PC-9 (cell line): ENCODE data around the gene LRMDA. TPM values are rescaled to one million over a fixed set of nuclear protein-coding genes. Genes with fewer than 3 reads are reported as not detected.
A peak's percentile ranks its signal among the peaks of the same experiment; 100 is the strongest.

Experiments
- BruUV-seq: library from RNA; stranded (reverse); fragments of 400-500 nt; replicated peaks from 2 replicates; lab custom pipeline; 2021; lab: Mats Ljungman, UMichigan
- CTCF ChIA-PET: fragments of 300-600 bp; sonication (Branson Sonifier 250); formaldehyde crosslinking; loops from one replicate; lab custom pipeline; 2022; ENCODE audit warnings: antibody characterized with exemption; lab: Charles Lee
- POLR2A ChIA-PET: fragments of 300-600 bp; sonication (Branson Sonifier 250); formaldehyde crosslinking; loops from one replicate; lab custom pipeline; 2022; ENCODE audit warnings: antibody characterized with exemption; ENCODE audit not compliant: unreplicated experiment; lab: Charles Lee
- DNase-seq, 2 experiments: peaks; one replicate each; pipeline versions ENCODE4 v3.0.0 to v3.0.0-alpha.2; 2015 to 2022; ENCODE audit warnings: mixed read lengths in 1 of 2
- H2AFZ ChIP-seq: fragments of 200-600 bp; sonication (generic); 2 replicates; pipeline ENCODE4 v1.8.1; 2017; ENCODE audit warnings: antibody characterized with exemption
- H3F3A ChIP-seq: fragments of 200-600 bp; sonication (generic); 2 replicates; pipeline ENCODE4 v1.8.1; 2017; ENCODE audit warnings: antibody characterized with exemption, mild to moderate bottlenecking, low read depth; ENCODE audit not compliant: insufficient read depth
- H3K27ac ChIP-seq: fragments of 200-600 bp; sonication (generic); 2 replicates; pipeline ENCODE4 v1.6.1; 2016; ENCODE audit warnings: mixed run types
- H3K27me3 ChIP-seq: fragments of 200-600 bp; sonication (generic); 2 replicates; pipeline ENCODE4 v1.6.1; 2016; ENCODE audit warnings: low read depth, mixed run types; ENCODE audit not compliant: insufficient read depth
- H3K36me3 ChIP-seq: fragments of 200-600 bp; sonication (generic); 2 replicates; pipeline ENCODE4 v1.6.1; 2016; ENCODE audit warnings: low read depth, mixed run types
- H3K4me1 ChIP-seq: fragments of 200-600 bp; sonication (generic); replicated peaks from 2 replicates; pipeline ENCODE4 v1.6.1; 2016; ENCODE audit warnings: mixed run types; ENCODE audit not compliant: insufficient read depth
- H3K4me2 ChIP-seq: fragments of 200-600 bp; sonication (generic); 2 replicates; pipeline ENCODE4 v1.6.1; 2017; ENCODE audit warnings: mixed run types
- H3K4me3 ChIP-seq: fragments of 200-600 bp; sonication (generic); 2 replicates; pipeline ENCODE4 v1.6.1; 2016; ENCODE audit warnings: mixed run types
- H3K79me2 ChIP-seq: fragments of 200-600 bp; sonication (generic); 2 replicates; pipeline ENCODE4 v1.6.1; 2017; ENCODE audit warnings: low read depth, mixed run types
- H3K9me2 ChIP-seq: fragments of 200-600 bp; sonication (generic); 2 replicates; pipeline ENCODE4 v1.8.1; 2017; ENCODE audit warnings: mild to moderate bottlenecking; ENCODE audit not compliant: insufficient read depth
- H3K9me3 ChIP-seq: fragments of 200-600 bp; sonication (generic); 2 replicates; pipeline ENCODE4 v1.8.1; 2016; ENCODE audit warnings: low read depth; ENCODE audit not compliant: insufficient read depth
- H4K20me1 ChIP-seq: fragments of 200-600 bp; sonication (generic); 2 replicates; pipeline ENCODE4 v1.8.1; 2017; ENCODE audit not compliant: insufficient read depth
- EZH2 ChIP-seq: fragments of 200-600 bp; sonication (generic); IDR thresholded peaks from 2 replicates; pipeline ENCODE4 v1.8.0; 2017; ENCODE audit warnings: antibody characterized with exemption, low read depth
- intact Hi-C: fragments of 100-400 bp; cut with micrococcal nuclease; formaldehyde crosslinking; loops from one replicate; pipeline ENCODE4 v1.10.0; 2022; ENCODE audit not compliant: unreplicated experiment
- total RNA-seq: library from RNA; stranded (reverse); gene quantifications from 2 replicates; pipeline ENCODE4 v1.2.3, GENCODE V29; 2021
- TF ChIP-seq, protein P1 (sequence below): fragments of 200-600 bp; sonication (generic); conservative IDR thresholded peaks from 2 replicates; pipeline ENCODE4 v1.6.1; 2017; ENCODE audit warnings: mixed run types, antibody characterized with exemption, mild to moderate bottlenecking, moderate library complexity

LRMDA gene
- total RNA-seq, 1 experiment from 2014 or later: not detected

DNA sequence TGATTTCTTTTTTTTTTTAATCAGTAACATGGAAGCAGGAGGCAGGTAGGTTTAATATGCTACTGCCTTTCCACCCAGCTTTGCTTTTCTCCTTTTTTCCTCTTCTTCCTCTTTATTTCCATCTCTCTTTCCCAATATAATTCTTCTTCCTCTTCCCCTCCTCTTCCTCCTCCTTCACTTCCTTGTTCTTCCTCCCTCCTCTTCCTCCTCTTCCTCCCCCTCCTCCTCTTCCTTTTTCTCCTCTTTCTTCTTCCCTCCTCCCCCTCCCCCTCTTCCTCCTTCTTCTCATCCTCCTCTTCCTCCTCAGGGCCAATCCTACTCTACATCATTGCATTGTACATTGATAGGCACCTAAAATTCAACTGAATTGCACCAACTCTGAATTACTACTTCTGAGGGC lies 41.2 kb upstream of the LRMDA start:
- CTCF ChIA-PET: no interaction called here
- Histone ChIP-seq H3K4me3 (no peak overlapping the region), H3K4me2 (no peak overlapping the region), H2AFZ (no peak overlapping the region), H3F3A (0 out of 2 replicates have a peak, but pooled peaks cover 4% of the 10 kb centered on the region), H4K20me1 (no peaks in the 10 kb centered on the region), H3K9me3 (no peaks in the 10 kb centered on the region), H3K27ac (no peak overlapping the region), H3K27me3 (no peaks in the 10 kb centered on the region), H3K79me2 (peaks cover 13% of the 10 kb centered on the region), H3K9me2 (no peaks in the 10 kb centered on the region), H3K36me3 (peaks cover 7% of the 10 kb centered on the region; the same call in 1 of the 2 replicates), H3K4me1 (peaks cover 14% of the 10 kb centered on the region)
- DNase-seq: no peak
- no peak for TF ChIP-seq EZH2
- TF ChIP-seq, protein P1, sequence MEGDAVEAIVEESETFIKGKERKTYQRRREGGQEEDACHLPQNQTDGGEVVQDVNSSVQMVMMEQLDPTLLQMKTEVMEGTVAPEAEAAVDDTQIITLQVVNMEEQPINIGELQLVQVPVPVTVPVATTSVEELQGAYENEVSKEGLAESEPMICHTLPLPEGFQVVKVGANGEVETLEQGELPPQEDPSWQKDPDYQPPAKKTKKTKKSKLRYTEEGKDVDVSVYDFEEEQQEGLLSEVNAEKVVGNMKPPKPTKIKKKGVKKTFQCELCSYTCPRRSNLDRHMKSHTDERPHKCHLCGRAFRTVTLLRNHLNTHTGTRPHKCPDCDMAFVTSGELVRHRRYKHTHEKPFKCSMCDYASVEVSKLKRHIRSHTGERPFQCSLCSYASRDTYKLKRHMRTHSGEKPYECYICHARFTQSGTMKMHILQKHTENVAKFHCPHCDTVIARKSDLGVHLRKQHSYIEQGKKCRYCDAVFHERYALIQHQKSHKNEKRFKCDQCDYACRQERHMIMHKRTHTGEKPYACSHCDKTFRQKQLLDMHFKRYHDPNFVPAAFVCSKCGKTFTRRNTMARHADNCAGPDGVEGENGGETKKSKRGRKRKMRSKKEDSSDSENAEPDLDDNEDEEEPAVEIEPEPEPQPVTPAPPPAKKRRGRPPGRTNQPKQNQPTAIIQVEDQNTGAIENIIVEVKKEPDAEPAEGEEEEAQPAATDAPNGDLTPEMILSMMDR: no peak
- POLR2A ChIA-PET: no interaction called here
- BruUV-seq: no TSS peak
- intact Hi-C loops: no loop called here

DNA sequence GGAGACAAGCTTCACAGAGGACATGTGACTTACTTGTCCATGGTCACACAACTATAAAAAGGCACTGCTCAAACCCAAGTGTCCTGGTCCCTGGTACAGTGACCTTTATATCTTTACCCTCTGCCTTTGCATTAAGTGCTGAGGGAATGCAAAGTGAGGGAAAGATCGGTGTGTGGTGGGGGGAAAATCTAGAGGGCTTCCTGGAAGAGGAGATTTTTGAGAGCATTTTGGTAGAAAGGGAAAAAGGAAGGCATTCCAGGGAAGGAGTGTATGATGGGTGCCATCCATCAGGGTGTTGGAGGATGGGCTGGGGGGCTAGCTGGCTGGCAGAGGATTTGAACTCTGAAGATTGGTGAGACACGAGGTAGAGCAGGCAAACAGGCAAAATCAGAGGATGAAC lies 39.2 kb upstream of the LRMDA start:
- Histone ChIP-seq H3K4me2 (no peak overlapping the region), H3K9me2 (no peaks in the 10 kb centered on the region), H3F3A (0 out of 2 replicates have a peak, but pooled peaks cover 4% of the 10 kb centered on the region), H3K27ac (no peak overlapping the region), H3K27me3 (no peaks in the 10 kb centered on the region), H3K4me1 (peaks cover 14% of the 10 kb centered on the region), H4K20me1 (no peaks in the 10 kb centered on the region), H3K4me3 (no peak overlapping the region), H2AFZ (no peak overlapping the region), H3K9me3 (no peaks in the 10 kb centered on the region), H3K79me2 (peaks cover 31% of the 10 kb centered on the region), H3K36me3 (peaks cover 7% of the 10 kb centered on the region; the same call in 1 of the 2 replicates)
- intact Hi-C loops: no loop called here
- TF ChIP-seq EZH2: no peak
- TF ChIP-seq, protein P1: no peak
- ChIA-PET CTCF (no interaction called here), POLR2A (no interaction called here)
- no TSS peak for BruUV-seq
- peak in 1 of 2 experiments; percentile 31 for DNase-seq

GRCh38 chr10:75392744-75393143 lies 38.7 kb upstream of the LRMDA start:
- H3K27me3 ChIP-seq: no peaks in the 10 kb centered on the region
- no peak overlapping the region for H2AFZ ChIP-seq
- BruUV-seq: no TSS peak
- no peak for TF ChIP-seq EZH2
- TF ChIP-seq, protein P1: no peak
- H3K4me3 ChIP-seq: no peak overlapping the region
- CTCF ChIA-PET: no interaction called here
- H3K9me3 ChIP-seq: no peaks in the 10 kb centered on the region
- H3K27ac ChIP-seq: no peak overlapping the region
- H3K4me2 ChIP-seq: no peak overlapping the region
- peaks cover 35% of the 10 kb centered on the region for H3K79me2 ChIP-seq
- no peaks in the 10 kb centered on the region for H3K9me2 ChIP-seq
- POLR2A ChIA-PET: no interaction called here
- DNase-seq: peak in 1 of 2 experiments; percentile 4
- 0 out of 2 replicates have a peak, but pooled peaks cover 5% of the 10 kb centered on the region for H3F3A ChIP-seq
- intact Hi-C loops: no loop called here
- peaks cover 7% of the 10 kb centered on the region; the same call in 1 of the 2 replicates for H3K36me3 ChIP-seq
- peaks cover 14% of the 10 kb centered on the region for H3K4me1 ChIP-seq
- no peaks in the 10 kb centered on the region for H4K20me1 ChIP-seq
